ENCODE data around the gene RYR2.

The RYR2 gene

DNA sequence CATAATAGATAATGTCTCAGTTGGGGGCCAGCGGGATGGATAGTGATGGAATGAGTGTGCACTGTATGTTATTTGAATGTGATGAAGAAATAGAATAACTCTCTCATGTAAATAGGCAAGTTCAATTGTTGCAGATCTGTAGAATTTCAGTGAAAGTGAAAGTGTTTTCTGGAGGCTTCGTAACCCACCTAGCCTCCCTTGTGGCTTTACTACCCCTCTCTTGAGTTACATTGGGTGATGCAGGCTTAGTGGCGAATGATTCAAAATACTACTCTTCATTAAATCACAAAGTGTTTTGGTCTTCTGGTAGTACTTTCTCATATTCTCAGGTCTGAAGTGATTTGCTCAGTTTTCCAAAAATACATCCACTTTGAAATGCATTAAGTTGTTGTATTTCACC lies 436.9 kb downstream of the RYR2 start:
- no peak for DNase-seq

DNA sequence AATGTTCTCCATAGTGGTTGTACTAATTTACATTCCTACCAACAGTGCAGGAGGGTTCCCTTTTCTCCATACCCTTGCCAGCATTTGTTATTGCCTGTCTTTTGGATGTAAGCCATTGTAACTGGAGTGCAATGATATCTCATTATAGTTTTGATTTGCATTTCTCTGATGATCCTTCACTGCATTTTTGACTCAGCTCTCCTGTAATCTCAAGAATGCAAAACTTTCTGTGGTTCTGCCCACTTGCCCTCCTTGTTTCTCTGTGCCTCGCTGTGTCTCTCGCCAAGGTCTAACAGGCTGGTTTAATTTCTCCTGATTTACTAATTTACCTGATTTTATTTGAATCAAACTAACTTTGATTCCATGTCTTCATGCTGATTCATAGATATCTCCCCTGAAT lies 440.8 kb downstream of the RYR2 start:
- DNase-seq: no peak

DNA sequence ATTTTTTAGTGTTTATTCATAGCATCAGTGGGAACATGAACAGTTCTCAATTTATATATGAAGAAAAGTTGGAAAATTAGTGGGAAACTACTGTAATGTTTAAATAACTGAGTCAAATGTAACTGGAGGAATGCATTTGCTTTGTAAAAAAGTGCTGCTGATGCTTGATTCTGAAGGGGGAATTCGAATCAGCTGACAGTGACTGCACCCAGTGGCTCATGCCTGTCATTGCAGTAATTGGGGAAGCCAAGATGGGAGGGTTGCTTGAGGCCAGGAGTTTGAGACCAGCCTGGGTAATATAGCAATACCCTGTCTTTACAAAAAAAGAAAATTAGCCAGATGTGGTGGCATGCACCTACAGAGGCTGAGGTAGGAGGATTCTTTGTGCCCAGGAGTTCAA lies 450.4 kb downstream of the RYR2 start:
- no peak for DNase-seq

DNA sequence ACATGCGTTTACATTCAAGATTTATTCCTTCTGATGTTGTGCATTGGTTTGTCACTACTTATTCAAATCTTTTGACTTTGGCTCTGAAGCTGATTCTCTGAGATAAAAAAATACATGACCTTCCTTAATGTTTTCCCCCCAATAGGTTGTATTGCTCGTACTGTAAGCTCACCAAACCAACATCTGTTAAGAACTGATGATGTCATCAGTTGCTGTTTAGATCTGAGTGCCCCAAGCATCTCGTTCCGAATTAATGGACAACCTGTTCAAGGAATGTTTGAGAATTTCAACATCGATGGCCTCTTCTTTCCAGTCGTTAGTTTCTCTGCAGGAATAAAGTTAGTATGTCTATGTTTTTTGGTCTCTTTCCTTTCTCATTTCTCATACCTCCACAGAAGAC lies 458.6 kb downstream of the RYR2 start:
- no peak for DNase-seq

DNA sequence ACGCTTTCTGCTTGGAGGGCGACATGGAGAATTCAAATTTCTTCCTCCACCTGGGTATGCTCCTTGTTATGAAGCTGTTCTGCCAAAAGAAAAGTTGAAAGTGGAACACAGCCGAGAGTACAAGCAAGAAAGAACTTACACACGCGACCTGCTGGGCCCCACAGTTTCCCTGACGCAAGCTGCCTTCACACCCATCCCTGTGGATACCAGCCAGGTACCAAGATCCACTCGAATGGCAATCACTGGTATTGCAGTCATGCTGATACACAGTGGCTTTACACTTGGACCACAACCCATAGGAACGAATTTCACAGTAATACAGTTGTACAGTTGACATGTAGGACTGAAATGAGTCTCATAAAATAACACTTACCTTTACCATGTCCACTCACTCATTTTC lies 461.3 kb downstream of the RYR2 start:
- no peak for DNase-seq

DNA sequence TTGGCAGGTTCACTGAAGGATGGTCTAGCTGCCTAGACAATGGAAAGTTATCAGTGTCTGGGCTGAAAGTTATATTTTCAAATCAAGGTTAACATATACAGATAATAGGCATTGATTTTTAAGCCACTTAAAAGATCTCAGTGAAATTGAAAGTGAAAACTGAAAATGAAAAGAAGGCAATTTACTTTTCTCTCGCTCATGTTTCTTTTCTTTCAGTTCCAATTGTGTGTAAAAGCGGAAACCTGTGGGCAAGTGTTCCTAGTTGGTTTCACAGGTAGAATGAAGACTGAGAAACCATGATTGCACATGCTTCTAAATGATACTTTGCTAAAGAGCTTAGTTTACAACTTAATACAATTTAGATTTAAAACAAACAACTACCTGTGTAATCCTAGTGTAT lies 465.0 kb downstream of the RYR2 start:
- DNase-seq: no peak

DNA sequence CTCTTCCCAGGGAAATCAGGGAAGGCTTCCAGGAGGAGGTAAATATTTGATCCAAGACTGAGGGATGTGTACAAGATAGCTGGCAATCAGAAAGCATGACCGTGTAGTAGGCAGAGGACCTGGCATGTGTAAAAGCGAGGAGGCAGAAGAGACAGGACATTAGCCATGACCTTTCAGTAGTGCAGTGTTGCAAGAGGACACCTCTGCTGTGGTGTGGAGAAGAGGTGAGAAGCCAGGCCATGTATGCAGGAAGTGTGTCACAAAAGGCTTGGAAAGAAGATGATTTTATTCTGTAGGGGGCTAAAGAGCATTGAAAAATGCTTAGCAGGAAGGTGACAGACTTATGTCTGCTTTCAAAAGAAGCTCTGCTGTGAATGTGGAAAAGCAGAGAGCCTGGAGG lies 467.8 kb downstream of the RYR2 start:
- DNase-seq: no peak

DNA sequence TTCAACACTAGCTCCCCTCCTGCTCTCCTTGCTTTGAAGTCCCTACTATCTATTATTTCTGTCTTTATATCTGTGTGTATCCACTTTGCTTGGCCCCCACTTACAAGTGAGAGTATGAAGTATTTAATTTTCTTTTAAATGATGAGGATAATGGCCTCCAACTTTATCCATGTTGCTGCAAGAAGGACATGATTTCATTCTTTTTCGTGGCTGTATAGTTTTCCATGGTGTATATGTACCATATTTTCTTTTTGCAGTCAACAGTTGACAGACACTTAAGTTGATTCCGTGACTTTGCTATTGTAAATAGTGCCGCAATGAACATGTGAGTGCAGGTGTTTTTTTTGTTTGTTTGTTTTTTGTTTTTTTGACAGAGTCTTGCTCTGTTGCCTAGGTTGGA lies 483.1 kb downstream of the RYR2 start:
- DNase-seq: no peak

DNA sequence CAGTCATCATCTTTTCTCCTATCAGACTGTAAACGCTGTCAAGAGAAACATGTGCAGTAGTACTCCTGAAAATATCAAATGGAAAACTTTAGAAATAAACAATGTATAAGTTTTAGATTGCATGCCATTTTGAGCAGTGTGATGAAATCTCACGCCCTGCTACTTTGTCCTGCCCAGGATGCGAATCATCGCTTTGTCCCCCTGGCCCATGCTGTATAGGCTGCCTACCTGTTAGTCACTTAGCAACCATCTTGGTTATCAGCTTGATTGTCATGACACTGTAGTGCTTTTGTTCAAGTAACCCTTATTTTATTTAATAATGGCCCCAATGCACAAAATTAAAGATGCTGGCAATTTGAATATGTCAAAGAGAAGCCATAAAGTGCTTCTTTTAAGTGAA lies 485.8 kb downstream of the RYR2 start:
- no peak for DNase-seq

DNA sequence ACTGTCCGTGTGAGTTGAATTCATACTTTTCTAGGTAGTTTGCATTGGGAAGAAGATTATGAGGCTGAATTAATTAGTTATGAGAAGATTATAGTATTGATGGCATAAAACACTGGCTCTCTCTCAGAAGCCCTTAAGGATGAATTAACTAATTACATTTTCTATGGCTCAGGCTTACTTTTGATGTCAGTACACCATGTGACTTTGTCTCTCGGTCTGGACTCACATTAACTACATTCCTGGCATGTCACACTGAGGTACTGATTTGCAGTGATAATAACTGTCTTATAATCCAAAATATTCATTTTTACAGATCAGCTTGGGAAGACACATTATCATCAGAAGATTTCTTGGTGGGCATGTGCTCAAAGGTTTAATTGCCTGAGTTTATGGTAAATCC lies 486.6 kb downstream of the RYR2 start:
- DNase-seq: no peak

DNA sequence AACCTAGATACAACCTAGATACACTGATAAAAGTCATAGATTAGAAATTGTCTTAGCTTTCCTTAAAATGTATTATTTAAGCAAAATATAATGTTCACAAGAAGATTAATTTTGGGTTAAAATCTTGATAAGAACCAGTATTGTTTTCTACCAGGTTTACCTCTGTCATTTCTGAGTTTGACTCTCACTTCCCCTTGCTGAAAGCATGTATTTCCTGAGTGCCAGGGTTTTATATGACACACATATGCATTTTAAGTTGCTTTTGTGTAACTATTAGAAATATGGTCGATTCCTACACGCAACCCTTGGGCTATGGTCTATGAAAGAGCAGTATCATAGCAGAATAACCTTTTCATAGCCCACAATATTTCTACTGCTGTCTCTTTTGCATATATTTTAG lies 497.1 kb downstream of the RYR2 start:
- DNase-seq: no peak

DNA sequence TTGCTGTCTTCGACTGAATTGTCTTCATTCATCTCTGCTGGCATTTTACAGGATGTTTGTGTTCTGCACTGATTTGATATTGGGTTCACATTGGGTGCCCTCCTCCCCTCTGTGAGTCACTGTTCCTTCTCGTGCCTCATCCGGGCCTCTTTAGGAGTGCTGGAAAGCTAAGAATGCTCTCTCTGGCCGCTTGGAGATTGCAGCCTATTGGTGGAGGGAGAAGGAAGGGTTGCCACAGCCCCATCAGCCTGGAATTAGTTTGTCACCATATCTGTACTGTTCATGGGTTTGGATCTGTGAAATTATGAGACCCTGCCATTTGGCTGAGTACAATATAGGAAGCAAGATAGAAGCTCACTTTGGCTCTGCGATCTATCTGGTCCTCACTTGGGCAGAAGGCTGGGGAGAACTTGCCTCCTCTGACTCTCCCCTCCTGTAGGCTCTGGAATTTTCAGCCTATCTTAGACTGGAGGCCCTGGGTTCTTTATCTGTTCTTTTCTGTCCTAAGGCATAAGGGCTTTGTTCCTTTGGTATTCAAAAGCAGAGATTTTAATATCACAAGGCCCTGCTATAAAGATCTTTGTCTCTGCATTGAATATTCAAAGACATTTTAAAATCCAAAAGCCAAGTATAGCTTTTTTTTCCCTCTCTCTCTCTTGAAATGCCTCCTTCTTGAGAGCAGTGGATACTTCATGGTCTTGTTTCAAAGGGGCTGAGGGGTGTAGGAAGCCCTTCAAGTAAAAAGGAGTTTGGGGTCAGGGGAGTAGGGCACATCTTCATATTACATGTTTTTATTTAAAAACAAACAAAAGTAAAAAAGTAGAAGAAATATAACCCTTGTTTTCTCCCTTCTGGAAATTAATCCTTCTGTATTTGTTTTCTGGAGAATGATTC lies 500.8 kb downstream of the RYR2 start:
- DNase-seq: no peak

DNA sequence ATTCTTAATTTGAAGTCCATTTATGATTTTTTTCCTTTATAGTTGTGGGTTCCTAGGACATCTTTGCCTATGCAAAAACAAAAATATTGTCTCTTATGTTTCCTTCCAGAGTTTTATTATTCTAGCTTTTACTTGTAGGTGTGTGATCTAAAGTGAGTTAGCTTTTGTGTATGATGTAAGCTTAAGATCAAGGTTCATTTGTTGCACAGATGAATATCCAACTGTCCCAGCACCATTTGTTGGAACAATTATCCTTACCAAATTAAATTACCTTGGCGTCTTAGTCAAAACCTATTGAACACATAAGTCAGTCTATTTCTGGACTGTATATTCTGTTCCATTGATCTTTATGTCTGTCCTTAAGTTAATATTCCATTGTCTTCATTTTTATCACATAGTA lies 511.1 kb downstream of the RYR2 start:
- no peak for DNase-seq

DNA sequence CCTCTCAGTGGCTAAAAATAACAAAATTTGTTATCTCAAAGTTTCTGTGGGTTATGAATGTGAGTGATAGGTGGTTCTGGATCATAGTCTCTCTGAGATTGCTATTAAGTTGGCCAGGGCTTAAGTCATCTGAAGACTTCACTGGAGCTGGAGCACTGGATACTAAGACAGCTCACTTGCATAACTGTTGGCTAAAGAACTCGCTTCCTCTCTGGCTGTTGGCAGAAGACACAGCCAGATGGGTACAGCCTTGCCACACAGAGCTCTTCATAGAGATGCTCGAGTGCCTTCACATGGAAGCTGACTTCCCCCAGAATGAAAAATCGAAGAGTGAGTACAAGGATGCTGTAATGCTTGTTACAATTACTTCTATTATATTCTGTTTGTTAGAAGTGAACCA lies 514.9 kb downstream of the RYR2 start:
- no peak for DNase-seq

DNA sequence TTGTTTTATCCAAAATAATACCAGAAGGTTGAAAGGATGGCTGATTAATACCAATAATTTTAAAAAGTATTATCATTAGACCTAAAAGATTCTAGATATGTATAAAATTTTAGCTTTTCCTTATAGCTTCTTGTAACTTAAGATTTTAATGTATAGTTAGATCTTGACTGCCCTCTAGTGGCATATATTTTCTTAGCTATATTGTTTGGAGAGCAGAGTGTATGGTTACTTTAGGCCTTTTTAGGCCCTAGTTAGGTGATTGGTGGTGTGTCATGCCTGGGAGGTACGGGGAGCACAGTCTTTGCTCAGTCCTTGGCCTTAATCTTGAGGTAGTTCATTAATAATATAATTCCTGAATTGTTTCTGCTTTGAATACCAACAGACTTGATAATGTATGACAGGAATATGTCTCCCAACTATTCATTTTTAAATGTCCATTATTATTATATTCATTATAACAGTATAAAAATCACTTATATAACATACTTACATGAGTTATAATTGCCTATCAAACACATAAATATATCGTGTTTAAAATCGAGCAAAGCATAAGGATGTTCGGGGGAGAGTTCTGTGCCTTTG lies 520.3 kb downstream of the RYR2 start:
- DNase-seq: peak; percentile 78

DNA sequence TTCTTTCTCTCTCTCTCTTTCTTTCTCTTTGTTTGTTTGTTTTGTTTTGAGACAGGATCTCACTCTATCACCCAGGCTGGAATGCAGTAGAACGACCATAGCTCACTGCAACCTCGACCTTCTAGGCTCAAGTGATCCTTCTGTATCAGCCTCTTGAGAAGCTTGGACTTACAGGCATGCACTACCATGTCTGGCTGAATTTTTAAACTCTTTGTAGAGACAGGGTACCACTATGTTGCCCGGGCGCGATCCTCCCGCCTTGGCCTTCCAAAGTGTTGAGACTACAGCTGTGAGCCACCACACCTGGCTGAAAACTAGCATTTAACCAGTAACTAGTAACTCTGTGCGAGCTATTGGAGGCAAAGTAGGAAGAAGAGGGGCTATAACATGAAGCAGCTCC lies 523.3 kb downstream of the RYR2 start:
- no peak for DNase-seq

DNA sequence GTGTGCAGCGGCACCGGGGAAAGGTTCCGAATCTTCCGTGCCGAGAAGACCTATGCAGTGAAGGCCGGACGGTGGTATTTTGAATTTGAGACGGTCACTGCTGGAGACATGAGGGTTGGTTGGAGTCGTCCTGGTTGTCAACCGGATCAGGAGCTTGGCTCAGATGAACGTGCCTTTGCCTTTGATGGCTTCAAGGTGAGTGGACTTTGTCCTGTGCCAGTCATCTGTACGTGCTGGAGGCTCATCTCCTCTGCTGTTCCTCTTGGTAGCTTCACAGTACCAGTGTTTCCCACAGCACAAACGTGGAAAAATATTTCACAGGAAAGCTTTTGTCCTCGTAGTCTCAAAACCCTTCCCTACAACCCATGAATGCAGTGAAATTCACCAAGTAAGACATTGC lies 524.6 kb downstream of the RYR2 start:
- DNase-seq: no peak

DNA sequence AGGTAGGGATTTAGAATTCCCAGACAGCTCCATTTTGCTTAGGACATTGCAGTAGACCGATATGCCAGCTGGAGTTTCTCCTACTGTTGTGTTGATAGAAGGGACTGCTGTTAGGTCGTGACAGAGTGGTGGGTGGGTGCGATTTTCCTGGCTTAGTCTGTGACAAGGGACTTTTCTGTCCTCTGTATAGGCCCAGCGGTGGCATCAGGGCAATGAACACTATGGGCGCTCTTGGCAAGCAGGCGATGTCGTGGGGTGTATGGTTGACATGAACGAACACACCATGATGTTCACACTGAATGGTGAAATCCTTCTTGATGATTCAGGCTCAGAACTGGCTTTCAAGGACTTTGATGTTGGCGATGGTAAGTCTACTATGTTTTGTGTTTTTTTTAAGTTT lies 527.0 kb downstream of the RYR2 start:
- no peak for DNase-seq

DNA sequence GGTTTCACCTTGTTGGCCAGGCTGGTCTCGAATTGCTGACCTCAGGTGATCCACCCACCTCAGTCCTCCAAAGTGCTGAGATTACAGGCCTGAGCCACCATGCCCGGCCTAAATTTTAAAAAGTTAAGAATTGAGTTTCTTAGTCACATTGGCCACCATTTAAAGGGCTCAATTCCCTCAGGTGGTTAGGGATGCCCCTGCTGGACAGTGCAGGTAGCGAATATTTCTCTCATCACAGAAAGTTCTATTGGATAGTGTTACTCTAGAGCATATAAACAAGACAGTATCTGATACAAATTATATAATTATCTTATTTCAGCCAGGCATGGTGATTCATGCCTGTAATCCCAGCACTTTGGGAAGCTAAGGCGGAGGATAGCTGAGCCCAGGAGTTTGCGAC lies 528.5 kb downstream of the RYR2 start:
- no peak for DNase-seq

DNA sequence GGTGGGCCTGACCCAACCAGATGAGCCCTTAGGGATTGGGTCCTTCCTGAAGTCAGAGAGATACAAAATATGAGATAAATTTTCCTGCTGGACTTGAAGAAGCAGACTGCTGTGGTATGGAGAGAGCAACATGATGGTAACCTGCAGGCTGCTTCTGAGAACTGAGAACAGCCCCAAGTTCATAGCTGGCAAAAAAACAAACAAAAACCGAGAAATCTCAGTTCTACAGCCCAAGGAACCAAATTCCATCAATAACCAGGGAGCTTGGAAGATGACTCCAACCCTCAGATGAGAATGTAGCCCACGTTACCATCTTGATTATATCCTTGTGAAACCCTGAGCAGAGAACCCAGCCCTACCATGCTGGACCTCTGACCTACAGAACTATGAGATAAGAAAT lies 532.6 kb downstream of the RYR2 start:
- DNase-seq: no peak

DNA sequence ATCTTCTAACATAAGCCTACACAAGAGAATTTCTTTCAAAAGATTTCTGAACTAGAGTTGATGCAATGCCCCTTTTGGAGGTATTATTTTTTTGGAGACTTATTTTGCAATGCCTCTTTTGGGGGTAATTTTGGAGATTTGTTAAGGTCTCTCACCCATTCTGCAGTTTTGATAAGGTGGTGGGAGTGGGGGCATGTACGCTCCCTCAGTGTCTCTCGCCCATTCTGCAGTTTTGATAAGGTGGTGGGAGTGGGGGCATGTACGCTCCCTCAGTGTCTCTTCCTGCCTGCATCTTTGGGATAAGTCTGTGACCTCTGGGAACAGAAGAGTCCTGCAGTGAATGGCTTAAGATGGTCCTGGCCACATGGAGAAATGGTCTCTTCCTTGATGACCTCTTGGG lies 536.6 kb downstream of the RYR2 start:
- DNase-seq: no peak

DNA sequence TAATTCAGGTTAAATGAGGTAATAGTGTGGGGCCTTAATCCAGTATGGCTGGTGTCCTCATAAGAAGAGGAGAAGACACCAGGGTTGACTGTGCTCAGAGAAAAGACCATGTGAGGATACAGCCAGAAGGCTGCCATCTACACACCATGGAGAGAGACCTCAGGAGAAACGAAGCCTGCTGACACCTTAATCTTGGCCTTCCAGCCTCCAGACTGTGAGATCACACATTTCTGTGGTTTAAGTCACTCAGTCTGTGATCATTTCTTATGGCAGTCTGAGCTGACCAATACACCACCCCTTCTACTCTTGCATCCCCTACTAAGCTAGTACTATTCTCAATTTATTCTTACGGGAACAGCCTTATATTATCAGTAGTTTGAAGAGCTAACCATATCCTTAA lies 538.7 kb downstream of the RYR2 start:
- DNase-seq: no peak

DNA sequence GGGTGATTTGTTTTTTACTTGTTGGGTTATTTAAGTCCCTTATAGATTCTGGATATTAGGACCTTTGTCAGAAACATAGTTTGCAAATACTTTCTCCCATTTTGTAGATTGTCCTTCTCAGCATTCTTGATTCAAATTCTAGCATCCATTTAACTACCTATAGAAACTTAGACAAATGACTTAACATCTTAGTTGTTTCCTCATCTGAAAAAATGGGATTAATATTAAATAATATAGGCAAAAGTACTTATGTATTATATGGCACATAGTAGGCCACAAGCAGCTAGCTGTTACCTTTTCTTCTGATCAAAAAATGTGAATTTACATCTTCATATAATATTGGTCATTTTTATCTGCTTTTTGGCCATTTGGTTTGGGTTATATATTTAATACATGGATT lies 541.3 kb downstream of the RYR2 start:
- no peak for DNase-seq

DNA sequence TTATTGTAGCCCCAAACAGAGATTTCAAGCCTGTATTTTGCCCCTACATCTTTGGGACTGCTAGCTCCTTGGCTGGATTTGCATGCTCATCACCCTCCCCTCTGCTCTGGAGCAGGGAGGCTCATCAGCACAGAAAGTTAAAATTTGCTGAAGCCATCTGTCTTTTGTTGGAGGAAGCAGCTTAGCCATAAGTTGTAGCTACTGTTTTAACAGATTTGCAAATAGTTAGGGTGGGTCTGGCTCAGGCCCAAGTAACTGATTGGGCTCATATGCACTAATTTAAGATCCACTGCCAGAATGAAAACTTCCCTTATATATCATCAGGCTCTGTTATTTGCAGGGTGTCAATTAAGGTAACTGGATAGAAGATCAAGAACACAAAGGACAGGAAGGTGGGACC lies 541.8 kb downstream of the RYR2 start:
- no peak for DNase-seq

DNA sequence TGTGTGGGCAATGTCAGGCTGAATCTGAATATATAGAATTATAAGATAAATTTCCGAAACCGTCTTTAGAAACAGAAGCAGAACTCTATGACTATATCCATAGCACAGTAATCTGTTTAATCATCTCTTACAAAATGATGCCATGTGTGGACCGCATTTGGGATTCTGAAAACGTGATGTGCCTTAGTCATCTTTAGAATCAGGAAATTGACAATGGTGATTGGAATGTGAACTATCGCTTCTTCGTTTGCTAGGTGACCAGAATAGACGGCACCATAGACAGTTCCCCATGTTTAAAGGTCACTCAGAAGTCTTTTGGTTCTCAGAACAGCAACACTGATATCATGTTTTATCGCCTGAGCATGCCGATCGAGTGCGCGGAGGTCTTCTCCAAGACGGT lies 548.4 kb downstream of the RYR2 start:
- no peak for DNase-seq
